Endothelial cell (in vitro differentiated cells): ENCODE results near the gene SH3D21. TPM values are rescaled to one million over a fixed set of nuclear protein-coding genes. Genes with fewer than 3 reads are reported as not detected.

Source experiments
- DNase-seq: peaks from one replicate; pipeline ENCODE4 v3.0.0; 2021; ENCODE audit warnings: low spot score
- H3K27ac Mint-ChIP-seq: one replicate; pipeline ENCODE4 v1.8.0; 2021; ENCODE audit warnings: mixed read lengths, inconsistent platforms; ENCODE audit not compliant: unreplicated experiment
- H3K27me3 Mint-ChIP-seq: one replicate; pipeline ENCODE4 v1.8.0; 2021; ENCODE audit warnings: mild to moderate bottlenecking, moderate library complexity, mixed read lengths, inconsistent platforms; ENCODE audit not compliant: unreplicated experiment
- H3K36me3 Mint-ChIP-seq: one replicate; pipeline ENCODE4 v1.8.0; 2021; ENCODE audit warnings: mild to moderate bottlenecking, low read depth, mixed read lengths, inconsistent platforms; ENCODE audit not compliant: unreplicated experiment
- H3K4me1 Mint-ChIP-seq: one replicate; pipeline ENCODE4 v1.8.0; 2021; ENCODE audit warnings: mild to moderate bottlenecking, mixed read lengths, inconsistent platforms; ENCODE audit not compliant: unreplicated experiment
- H3K4me3 Mint-ChIP-seq: one replicate; pipeline ENCODE4 v1.8.0; 2021; ENCODE audit warnings: mild to moderate bottlenecking, mixed read lengths, inconsistent platforms; ENCODE audit not compliant: unreplicated experiment
- H3K9me3 Mint-ChIP-seq: one replicate; pipeline ENCODE4 v1.8.0; 2021; ENCODE audit warnings: mixed read lengths, inconsistent platforms; ENCODE audit not compliant: unreplicated experiment
- CTCF ChIP-seq: fragments of 200-600 bp; sonication (generic); IDR thresholded peaks from one replicate; pipeline ENCODE4 v1.5.0; 2021; ENCODE audit warnings: antibody characterized with exemption; ENCODE audit not compliant: unreplicated experiment
- total RNA-seq: library from RNA; stranded (reverse); fragmentation: NEBNext Ultra II Directional; extraction: Animal tissue kit (Norgen Biotek cat#: 25700); gene quantifications from one replicate; pipeline ENCODE4 v1.2.1, GENCODE V29; 2021; ENCODE audit not compliant: unreplicated experiment

Gene SH3D21
- total RNA-seq, 1 donor from 2014 or later, result 4.8 TPM

- peaks cover 25% of the 10 kb centered on the region for H3K36me3 Mint-ChIP-seq
Observed at GRCh38 chr1:36346741-36347370, 40.7 kb downstream of the SH3D21 start.

GRCh38 chr1:36349241-36349671 lies 43.1 kb downstream of the SH3D21 start:
- Mint-ChIP-seq H3K9me3 (no peaks in the 10 kb centered on the region), H3K27ac (no peak overlapping the region), H3K4me1 (peaks cover 12% of the 10 kb centered on the region), H3K27me3 (peaks cover 7% of the 10 kb centered on the region), H3K36me3 (peaks cover 35% of the 10 kb centered on the region), H3K4me3 (no peak overlapping the region)
- no peak for DNase-seq
- TF ChIP-seq CTCF, result no peak

More at GRCh38 chr1:36346741-36347370, 40.7 kb downstream of the SH3D21 start:
- DNase-seq, result no peak
- H3K27me3 Mint-ChIP-seq, result peaks cover 9% of the 10 kb centered on the region
- H3K4me1 Mint-ChIP-seq, result peaks cover 3% of the 10 kb centered on the region
- no peak overlapping the region for H3K27ac Mint-ChIP-seq
- no peaks in the 10 kb centered on the region for H3K9me3 Mint-ChIP-seq
- H3K4me3 Mint-ChIP-seq, result no peak overlapping the region
- no peak for TF ChIP-seq CTCF

GRCh38 chr1:36349839-36350238 lies 43.7 kb downstream of the SH3D21 start:
- peaks cover 35% of the 10 kb centered on the region for H3K36me3 Mint-ChIP-seq
- no peak overlapping the region for H3K27ac Mint-ChIP-seq
- peaks cover 6% of the 10 kb centered on the region for H3K27me3 Mint-ChIP-seq
- DNase-seq, result no peak
- H3K4me1 Mint-ChIP-seq, result peaks cover 12% of the 10 kb centered on the region
- no peak overlapping the region for H3K4me3 Mint-ChIP-seq
- no peaks in the 10 kb centered on the region for H3K9me3 Mint-ChIP-seq
- no peak for TF ChIP-seq CTCF

GRCh38 chr1:36350659-36351226 lies 44.6 kb downstream of the SH3D21 start:
- peaks cover 35% of the 10 kb centered on the region for H3K36me3 Mint-ChIP-seq
- no peak for TF ChIP-seq CTCF
- DNase-seq, result no peak
- H3K27me3 Mint-ChIP-seq, result peaks cover 1% of the 10 kb centered on the region
- H3K4me1 Mint-ChIP-seq, result peaks cover 14% of the 10 kb centered on the region
- no peaks in the 10 kb centered on the region for H3K9me3 Mint-ChIP-seq
- H3K4me3 Mint-ChIP-seq, result no peak overlapping the region
- no peak overlapping the region for H3K27ac Mint-ChIP-seq
